NCI-H1436 treated with DMSO at 0.1 percent for 48 hours (cell line): ENCODE measurements around the gene TVP23B.
A peak's percentile ranks its signal among the peaks of the same experiment; 100 is the strongest.
"Not testable (repeated sequence)": the region's sequence is repeated elsewhere in the genome, so short reads cannot be mapped to it uniquely, and the experiment has no call there.

Experiments
- DNase-seq: peaks from one replicate; lab custom pipeline; 2025; lab: John Stamatoyannopoulos, UW

The TVP23B gene

GRCh38 chr17:18791402-18791801 is 10.4 kb downstream of the TVP23B start:
- not testable (repeated sequence) for DNase-seq

DNA sequence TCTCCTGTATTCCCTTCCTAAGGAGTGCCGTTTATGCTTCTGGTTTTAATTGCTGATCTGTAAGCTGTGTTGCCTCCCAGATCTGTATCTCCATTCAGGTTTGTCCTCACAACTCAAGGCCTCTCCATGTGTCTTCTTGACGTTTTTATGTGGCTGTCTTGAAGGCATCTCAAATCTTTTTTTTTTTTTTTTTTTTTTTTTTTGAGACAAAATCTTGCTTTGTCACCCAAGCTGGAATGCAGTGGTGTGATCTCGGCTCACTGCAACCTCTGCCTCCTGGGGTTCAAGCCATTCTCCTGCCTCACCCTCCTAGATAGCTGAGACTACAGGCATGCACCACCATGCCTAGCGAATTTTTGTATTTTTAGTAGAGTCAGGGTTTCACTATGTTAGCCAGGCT is 13.9 kb downstream of the TVP23B start:
- not testable (repeated sequence) for DNase-seq

- not testable (repeated sequence) for DNase-seq
Observed at GRCh38 chr17:18796887-18797286, 15.9 kb downstream of the TVP23B start.

DNA sequence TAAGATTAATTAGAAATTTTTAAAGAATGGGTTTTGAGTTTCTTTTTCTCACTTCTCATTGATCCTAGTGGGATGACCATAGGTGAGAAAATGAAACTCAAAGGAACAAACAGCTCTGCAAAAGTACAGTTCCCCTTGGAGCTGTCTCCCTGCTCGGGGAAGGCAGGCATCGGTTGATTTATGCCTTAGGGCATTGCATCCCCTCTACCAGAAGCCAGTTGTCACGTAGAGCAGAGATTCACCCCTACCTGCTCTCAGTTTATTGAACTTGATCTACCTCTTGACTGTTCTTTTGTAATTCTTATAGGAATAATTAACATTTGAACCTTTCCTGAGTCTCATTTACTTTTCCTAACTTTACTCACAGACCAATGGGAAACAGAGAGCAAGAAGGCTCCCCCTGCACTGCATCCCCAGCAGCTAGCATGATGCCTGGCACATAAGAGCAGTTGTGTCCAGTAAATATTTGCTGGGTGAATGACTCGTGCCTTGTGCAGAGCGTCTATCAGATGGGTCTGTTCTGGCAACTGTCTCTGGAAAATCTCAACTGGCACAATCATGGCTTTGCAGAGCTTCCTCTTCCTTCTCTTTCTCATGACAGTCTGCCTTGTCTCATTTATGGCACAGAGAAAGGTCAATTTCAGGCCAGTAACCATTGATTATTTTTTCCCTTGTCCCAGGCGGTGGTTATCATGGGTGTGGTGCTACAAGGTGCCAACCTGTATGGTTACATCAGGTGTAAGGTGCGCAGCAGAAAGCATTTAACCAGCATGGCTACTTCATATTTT is 22.7 kb downstream of the TVP23B start:
- not testable (repeated sequence) for DNase-seq

DNA sequence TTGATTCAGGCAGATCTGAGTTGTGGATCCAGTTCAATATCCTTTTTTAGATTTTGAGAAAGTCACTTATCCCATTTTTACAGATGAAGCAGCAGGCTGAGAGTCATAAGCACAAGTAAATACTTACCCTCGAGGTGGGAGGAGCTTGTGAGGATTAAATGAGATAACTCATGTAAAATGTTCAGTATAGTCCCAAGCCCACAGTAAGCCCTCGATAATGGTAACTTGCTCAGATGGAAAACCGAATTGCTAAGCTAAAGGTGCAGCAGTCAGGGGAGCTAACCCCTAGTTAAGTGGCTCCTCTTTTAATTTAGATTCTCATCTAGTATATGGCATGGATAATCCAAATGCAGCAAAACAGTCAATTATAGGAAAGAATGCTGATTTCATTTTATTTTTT is 34.9 kb downstream of the TVP23B start:
- not testable (repeated sequence) for DNase-seq

GRCh38 chr17:18816489-18817371 is 35.7 kb downstream of the TVP23B start:
- DNase-seq: not testable (repeated sequence)

GRCh38 chr17:18821430-18821829 is 40.4 kb downstream of the TVP23B start:
- not testable (repeated sequence) for DNase-seq

GRCh38 chr17:18827613-18828012 is 46.6 kb downstream of the TVP23B start:
- DNase-seq: not testable (repeated sequence)

DNA sequence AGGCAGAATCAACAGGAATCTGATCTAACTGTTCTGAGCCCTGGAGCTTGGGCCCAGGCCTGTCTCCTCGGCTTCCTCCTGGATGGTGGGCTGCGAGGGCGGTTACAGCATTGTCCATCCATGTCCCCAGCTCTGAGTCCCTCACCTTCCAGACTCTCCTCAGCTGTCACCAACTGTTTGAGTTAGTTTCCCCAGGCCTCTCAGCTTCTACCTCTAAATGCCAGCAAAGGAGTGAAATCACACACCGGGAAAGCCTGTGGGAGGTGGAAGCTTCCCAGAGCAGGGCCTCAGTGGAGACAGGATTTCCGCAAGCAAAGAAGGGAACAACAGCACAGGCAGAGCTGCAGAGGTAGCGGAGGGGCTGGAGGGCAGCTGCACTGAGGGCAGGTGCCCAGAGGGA is 67.5 kb downstream of the TVP23B start:
- DNase-seq: no peak

DNA sequence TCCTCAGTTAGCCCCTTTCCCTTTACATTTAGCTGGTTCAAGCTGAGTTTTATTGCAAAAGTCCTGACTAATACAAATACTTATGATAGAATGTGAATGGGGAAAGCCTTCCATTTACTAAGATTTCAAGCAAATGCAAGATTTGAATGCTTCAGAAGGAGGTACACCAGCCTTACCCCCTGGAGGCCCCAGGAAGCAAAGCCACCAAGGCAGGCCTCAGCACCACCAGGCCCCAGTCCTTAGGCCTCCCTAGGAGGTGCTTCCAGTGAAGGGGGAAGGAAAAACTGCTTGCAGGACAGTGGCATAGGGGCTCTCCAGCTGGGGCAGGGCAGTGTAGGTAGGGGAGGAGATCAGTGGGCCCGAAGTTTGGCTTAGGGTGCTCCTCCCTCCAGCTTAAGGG is 69.7 kb downstream of the TVP23B start:
- no peak for DNase-seq

DNA sequence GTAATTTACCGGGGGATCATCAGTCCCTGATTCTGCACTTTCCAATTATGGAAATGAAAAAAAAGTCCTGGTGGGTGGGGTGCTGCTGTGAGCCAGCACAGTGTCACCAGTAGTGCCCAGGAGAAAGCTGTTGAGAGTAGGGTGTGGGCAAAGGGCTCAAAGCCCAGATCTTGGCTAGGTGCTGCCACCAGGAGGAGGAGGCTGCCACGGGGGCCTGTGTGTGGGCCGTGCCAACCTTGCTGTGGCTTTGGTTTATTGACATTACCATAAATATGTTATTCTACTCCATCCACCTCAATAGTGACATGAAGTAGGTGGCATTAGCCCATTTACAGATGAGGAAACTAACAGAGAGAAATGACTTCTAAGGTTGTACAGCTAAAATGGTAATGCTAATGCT is 70.2 kb downstream of the TVP23B start:
- DNase-seq: no peak

DNA sequence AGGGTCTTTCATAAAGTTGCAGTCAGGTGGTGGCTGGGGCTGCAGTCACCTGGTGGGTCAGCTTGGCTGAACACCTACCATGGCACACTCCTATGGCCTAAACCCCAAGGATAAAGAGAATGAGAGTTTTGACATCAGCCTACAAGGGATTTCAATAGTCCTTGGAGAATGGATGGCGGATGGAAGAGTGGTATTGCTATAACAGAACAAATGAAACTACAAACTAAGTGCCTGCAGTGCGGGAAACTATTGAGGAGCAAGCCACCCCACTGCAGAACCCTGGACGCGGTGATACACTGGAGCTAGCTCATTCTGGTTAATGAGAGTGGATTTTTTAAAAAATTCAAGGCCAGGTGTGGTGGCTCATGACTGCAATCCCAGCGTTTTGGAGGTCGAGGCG is 74.0 kb downstream of the TVP23B start:
- no peak for DNase-seq

DNA sequence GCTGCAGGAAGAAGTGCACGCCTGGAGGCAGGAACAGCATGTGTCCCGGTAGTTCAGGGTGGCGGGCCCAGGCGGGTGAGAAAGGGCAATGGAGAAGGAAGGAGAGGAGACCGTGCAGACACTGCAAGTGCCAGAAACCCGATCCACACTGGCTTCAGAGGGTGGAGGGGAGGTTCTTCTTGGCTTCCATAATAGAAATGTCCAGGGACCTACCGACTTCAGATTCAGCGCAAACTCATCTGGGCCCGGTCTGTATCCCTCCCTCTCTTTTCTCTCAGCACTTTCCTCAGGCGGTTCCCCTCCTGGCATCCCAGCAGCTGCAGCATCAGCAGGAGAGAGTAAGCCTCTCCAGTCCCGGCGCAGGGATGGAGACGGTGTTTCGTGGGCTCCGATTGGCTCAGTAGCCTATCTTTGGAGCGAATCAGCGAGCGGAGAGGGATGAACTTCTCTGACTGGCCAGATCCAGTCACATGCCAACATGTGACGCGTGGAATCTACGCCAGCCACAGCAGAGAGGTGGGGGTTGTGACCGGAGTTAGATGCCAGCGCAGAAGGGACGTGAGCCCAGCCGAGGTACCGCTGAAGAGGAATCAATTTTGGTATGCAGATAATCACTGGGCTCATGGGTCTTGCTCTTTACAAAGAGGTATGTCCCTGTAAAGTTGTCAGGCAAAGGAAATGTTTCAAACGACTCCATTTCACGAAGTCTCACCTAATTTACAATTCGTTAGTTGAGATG is 75.0 kb downstream of the TVP23B start:
- peak; percentile 93 for DNase-seq
